Measurements from ENCODE around the gene A3GALT2.

DNA sequence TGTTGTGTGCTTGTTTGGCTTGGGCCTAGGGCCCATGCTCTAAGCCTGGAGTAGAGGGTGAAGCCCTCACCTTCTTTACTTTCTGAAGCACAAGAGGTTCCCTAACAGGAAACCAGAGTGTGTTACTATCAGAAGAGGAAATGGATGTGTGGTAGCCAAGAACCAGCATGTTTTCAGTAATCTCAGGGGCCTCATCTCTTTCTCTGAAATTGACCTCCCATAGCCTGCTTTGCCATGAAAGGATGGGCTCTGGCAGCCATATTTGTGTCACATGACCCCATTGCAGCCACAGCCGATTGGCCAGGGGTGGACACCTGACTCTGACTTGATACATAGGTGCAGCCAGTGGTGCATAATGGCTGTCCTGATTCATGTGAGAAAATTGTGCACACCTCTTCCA lies 18.6 kb downstream of the A3GALT2 start:
- TF ChIP-seq E2F1 (CRISPR knock-in tag; IDR thresholded peaks at IDR 0.05), result no peak
- no peak for TF ChIP-seq NFE2L1 (CRISPR knock-in tag; IDR thresholded peaks at IDR 0.05)
- no peak for TF ChIP-seq SP1 (CRISPR knock-in tag; conservative IDR thresholded peaks at IDR 0.05)
- no peak for TF ChIP-seq IRF1 (CRISPR knock-in tag; IDR thresholded peaks at IDR 0.05)
- TF ChIP-seq, protein P1, sequence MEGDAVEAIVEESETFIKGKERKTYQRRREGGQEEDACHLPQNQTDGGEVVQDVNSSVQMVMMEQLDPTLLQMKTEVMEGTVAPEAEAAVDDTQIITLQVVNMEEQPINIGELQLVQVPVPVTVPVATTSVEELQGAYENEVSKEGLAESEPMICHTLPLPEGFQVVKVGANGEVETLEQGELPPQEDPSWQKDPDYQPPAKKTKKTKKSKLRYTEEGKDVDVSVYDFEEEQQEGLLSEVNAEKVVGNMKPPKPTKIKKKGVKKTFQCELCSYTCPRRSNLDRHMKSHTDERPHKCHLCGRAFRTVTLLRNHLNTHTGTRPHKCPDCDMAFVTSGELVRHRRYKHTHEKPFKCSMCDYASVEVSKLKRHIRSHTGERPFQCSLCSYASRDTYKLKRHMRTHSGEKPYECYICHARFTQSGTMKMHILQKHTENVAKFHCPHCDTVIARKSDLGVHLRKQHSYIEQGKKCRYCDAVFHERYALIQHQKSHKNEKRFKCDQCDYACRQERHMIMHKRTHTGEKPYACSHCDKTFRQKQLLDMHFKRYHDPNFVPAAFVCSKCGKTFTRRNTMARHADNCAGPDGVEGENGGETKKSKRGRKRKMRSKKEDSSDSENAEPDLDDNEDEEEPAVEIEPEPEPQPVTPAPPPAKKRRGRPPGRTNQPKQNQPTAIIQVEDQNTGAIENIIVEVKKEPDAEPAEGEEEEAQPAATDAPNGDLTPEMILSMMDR (IDR thresholded peaks at IDR 0.05), result no peak
- TF ChIP-seq MAX (CRISPR knock-in tag; IDR thresholded peaks at IDR 0.05), result no peak
- TF ChIP-seq GTF2I (CRISPR knock-in tag; conservative IDR thresholded peaks at IDR 0.05), result no peak
- TF ChIP-seq, protein P2, sequence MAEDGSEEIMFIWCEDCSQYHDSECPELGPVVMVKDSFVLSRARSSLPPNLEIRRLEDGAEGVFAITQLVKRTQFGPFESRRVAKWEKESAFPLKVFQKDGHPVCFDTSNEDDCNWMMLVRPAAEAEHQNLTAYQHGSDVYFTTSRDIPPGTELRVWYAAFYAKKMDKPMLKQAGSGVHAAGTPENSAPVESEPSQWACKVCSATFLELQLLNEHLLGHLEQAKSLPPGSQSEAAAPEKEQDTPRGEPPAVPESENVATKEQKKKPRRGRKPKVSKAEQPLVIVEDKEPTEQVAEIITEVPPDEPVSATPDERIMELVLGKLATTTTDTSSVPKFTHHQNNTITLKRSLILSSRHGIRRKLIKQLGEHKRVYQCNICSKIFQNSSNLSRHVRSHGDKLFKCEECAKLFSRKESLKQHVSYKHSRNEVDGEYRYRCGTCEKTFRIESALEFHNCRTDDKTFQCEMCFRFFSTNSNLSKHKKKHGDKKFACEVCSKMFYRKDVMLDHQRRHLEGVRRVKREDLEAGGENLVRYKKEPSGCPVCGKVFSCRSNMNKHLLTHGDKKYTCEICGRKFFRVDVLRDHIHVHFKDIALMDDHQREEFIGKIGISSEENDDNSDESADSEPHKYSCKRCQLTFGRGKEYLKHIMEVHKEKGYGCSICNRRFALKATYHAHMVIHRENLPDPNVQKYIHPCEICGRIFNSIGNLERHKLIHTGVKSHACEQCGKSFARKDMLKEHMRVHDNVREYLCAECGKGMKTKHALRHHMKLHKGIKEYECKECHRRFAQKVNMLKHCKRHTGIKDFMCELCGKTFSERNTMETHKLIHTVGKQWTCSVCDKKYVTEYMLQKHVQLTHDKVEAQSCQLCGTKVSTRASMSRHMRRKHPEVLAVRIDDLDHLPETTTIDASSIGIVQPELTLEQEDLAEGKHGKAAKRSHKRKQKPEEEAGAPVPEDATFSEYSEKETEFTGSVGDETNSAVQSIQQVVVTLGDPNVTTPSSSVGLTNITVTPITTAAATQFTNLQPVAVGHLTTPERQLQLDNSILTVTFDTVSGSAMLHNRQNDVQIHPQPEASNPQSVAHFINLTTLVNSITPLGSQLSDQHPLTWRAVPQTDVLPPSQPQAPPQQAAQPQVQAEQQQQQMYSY (CRISPR knock-in tag; IDR thresholded peaks at IDR 0.05), result no peak
- no peak for TF ChIP-seq ESRRA (CRISPR knock-in tag; IDR thresholded peaks at IDR 0.05; ENCODE audit: borderline replicate concordance)
- TF ChIP-seq ATF1 (CRISPR knock-in tag; IDR thresholded peaks at IDR 0.05), result no peak
- TF ChIP-seq, protein P3, sequence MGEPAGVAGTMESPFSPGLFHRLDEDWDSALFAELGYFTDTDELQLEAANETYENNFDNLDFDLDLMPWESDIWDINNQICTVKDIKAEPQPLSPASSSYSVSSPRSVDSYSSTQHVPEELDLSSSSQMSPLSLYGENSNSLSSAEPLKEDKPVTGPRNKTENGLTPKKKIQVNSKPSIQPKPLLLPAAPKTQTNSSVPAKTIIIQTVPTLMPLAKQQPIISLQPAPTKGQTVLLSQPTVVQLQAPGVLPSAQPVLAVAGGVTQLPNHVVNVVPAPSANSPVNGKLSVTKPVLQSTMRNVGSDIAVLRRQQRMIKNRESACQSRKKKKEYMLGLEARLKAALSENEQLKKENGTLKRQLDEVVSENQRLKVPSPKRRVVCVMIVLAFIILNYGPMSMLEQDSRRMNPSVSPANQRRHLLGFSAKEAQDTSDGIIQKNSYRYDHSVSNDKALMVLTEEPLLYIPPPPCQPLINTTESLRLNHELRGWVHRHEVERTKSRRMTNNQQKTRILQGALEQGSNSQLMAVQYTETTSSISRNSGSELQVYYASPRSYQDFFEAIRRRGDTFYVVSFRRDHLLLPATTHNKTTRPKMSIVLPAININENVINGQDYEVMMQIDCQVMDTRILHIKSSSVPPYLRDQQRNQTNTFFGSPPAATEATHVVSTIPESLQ (CRISPR knock-in tag; IDR thresholded peaks at IDR 0.05), result no peak
- TF ChIP-seq GABPB1 (CRISPR knock-in tag; IDR thresholded peaks at IDR 0.05), result no peak

Data from WTC11 (cell line).